Neutrophil (primary cell): ENCODE results near the gene SYTL3.
"Not testable (repeated sequence)": the region's sequence is repeated elsewhere in the genome, so short reads cannot be mapped to it uniquely, and the experiment has no call there.

Source experiments
- H3K27ac ChIP-seq: fragments of 200-600 bp; sonication (generic); 2 replicates; pipeline ENCODE4 v1.5.1; 2016; ENCODE audit warnings: mild to moderate bottlenecking, moderate library complexity
- H3K27me3 ChIP-seq: fragments of 200-600 bp; sonication (generic); 2 replicates; pipeline ENCODE4 v1.6.0; 2016; ENCODE audit warnings: mild to moderate bottlenecking
- H3K36me3 ChIP-seq: fragments of 200-600 bp; sonication (generic); 2 replicates; pipeline ENCODE4 v1.5.1; 2017
- H3K4me1 ChIP-seq, 2 experiments: fragments of 200-600 bp in 1 of 2; sonication (generic) in 1 of 2; 1 replicate in 1 of 2; 2 replicates in 1 of 2; pipeline versions ENCODE4 v1.5.1 to v1.6.1; 2013 to 2016; ENCODE audit warnings: low read depth in 1 of 2, low read length in 1 of 2, mild to moderate bottlenecking in 1 of 2, moderate library complexity in 1 of 2; ENCODE audit not compliant: control insufficient read depth in 1 of 2, insufficient read depth in 1 of 2
- H3K4me3 ChIP-seq, 2 experiments: fragments of 200-600 bp in 1 of 2; sonication (generic) in 1 of 2; 1 replicate in 1 of 2; 2 replicates in 1 of 2; pipeline ENCODE4 v1.5.1; 2013 to 2016; ENCODE audit warnings: low read depth in 1 of 2, low read length in 1 of 2, mild to moderate bottlenecking in 1 of 2, moderate library complexity in 1 of 2
- H3K9me3 ChIP-seq: fragments of 200-600 bp; sonication (generic); 2 replicates; pipeline ENCODE4 v1.5.1; 2016
- CTCF ChIP-seq: fragments of 200-600 bp; sonication (generic); IDR thresholded peaks from 2 replicates; pipeline ENCODE4 v1.5.1; 2016; ENCODE audit warnings: antibody characterized with exemption

The SYTL3 gene

GRCh38 chr6:158789115-158789917 lies 139.5 kb downstream of the SYTL3 start:
- peaks cover 50% of the 10 kb centered on the region for H3K36me3 ChIP-seq
- no peak overlapping the region for H3K4me3 ChIP-seq
- H3K9me3 ChIP-seq = no peaks in the 10 kb centered on the region
- H3K4me1 ChIP-seq = no peaks in the 10 kb centered on the region
- no peak for TF ChIP-seq CTCF
- H3K27me3 ChIP-seq = no peaks in the 10 kb centered on the region
- H3K27ac ChIP-seq = no peak overlapping the region

- Histone ChIP-seq H3K9me3 (no peaks in the 10 kb centered on the region), H3K27ac (no peak overlapping the region), H3K4me1 (no peaks in the 10 kb centered on the region), H3K27me3 (no peaks in the 10 kb centered on the region), H3K4me3 (no peak overlapping the region), H3K36me3 (peaks cover 29% of the 10 kb centered on the region)
- no peak for TF ChIP-seq CTCF
Measured at GRCh38 chr6:158791274-158791855, 141.5 kb downstream of the SYTL3 start.

GRCh38 chr6:158792505-158792904 lies 142.7 kb downstream of the SYTL3 start:
- not testable (repeated sequence) for H3K4me3 ChIP-seq, H3K27ac ChIP-seq, H3K27me3 ChIP-seq, H3K4me1 ChIP-seq, H3K9me3 ChIP-seq
- H3K36me3 ChIP-seq = peaks cover 18% of the 10 kb centered on the region

GRCh38 chr6:158793432-158793831 lies 143.6 kb downstream of the SYTL3 start:
- H3K27ac ChIP-seq = no peak overlapping the region
- no peak overlapping the region for H3K4me3 ChIP-seq
- peaks cover 9% of the 10 kb centered on the region for H3K36me3 ChIP-seq
- no peak for TF ChIP-seq CTCF
- H3K9me3 ChIP-seq = no peaks in the 10 kb centered on the region
- H3K27me3 ChIP-seq = no peaks in the 10 kb centered on the region
- no peaks in the 10 kb centered on the region for H3K4me1 ChIP-seq

GRCh38 chr6:158795516-158795915 lies 145.7 kb downstream of the SYTL3 start:
- no peak overlapping the region for H3K27ac ChIP-seq
- H3K4me1 ChIP-seq = no peaks in the 10 kb centered on the region
- H3K4me3 ChIP-seq = no peak overlapping the region
- no peak for TF ChIP-seq CTCF
- H3K36me3 ChIP-seq = no peaks in the 10 kb centered on the region
- no peaks in the 10 kb centered on the region for H3K27me3 ChIP-seq
- no peaks in the 10 kb centered on the region for H3K9me3 ChIP-seq

- H3K9me3 ChIP-seq = no peaks in the 10 kb centered on the region
- H3K27me3 ChIP-seq = no peaks in the 10 kb centered on the region
- TF ChIP-seq CTCF = no peak
- H3K27ac ChIP-seq = no peak overlapping the region
- H3K4me3 ChIP-seq = no peak overlapping the region
- no peaks in the 10 kb centered on the region for H3K4me1 ChIP-seq
- no peaks in the 10 kb centered on the region for H3K36me3 ChIP-seq
Measured at GRCh38 chr6:158796353-158796752, 146.5 kb downstream of the SYTL3 start.
